H9 (cell line): Measurements from ENCODE around the gene PDZRN4. TPM values are rescaled to one million over a fixed set of nuclear protein-coding genes. Genes with fewer than 3 reads are reported as not detected.
"Not testable (repeated sequence)": the region's sequence is repeated elsewhere in the genome, so short reads cannot be mapped to it uniquely, and the experiment has no call there.

ENCODE experiments used
- DNase-seq: peaks from one replicate; pipeline ENCODE4 v3.0.0-alpha.2; 2017
- H2AFZ ChIP-seq: one replicate; pipeline ENCODE4 v1.6.1; 2013; ENCODE audit warnings: mild to moderate bottlenecking, low read length, control low read depth, moderate library complexity
- H2AK5ac ChIP-seq: 2 replicates; pipeline ENCODE4 v1.6.1; 2013; ENCODE audit warnings: low read length, control low read depth, mixed read lengths; ENCODE audit not compliant: insufficient read length
- H2BK120ac ChIP-seq: one replicate; pipeline ENCODE4 v1.6.1; 2013; ENCODE audit warnings: low read depth, mild to moderate bottlenecking, low read length, control low read depth, inconsistent platforms; ENCODE audit not compliant: poor library complexity, severe bottlenecking
- H2BK12ac ChIP-seq: 2 replicates; pipeline ENCODE4 v1.6.1; 2013; ENCODE audit warnings: low read length, control low read depth, mixed read lengths, low read depth; ENCODE audit not compliant: insufficient read length
- H2BK15ac ChIP-seq: 2 replicates; pipeline ENCODE4 v1.6.1; 2013; ENCODE audit warnings: low read depth, low read length, control low read depth
- H2BK20ac ChIP-seq: one replicate; pipeline ENCODE4 v1.6.1; 2013; ENCODE audit warnings: low read depth, mild to moderate bottlenecking, low read length, control low read depth, inconsistent platforms; ENCODE audit not compliant: poor library complexity, severe bottlenecking
- H2BK5ac ChIP-seq: 2 replicates; pipeline ENCODE4 v1.6.1; 2013; ENCODE audit warnings: low read length, control low read depth, mixed read lengths; ENCODE audit not compliant: insufficient read length
- H3K14ac ChIP-seq: 2 replicates; pipeline ENCODE4 v1.6.1; 2013; ENCODE audit warnings: low read length, control low read depth; ENCODE audit not compliant: insufficient read depth
- H3K18ac ChIP-seq: 2 replicates; pipeline ENCODE4 v1.6.1; 2013; ENCODE audit warnings: low read depth, mild to moderate bottlenecking, mixed read lengths, low read length, control low read depth; ENCODE audit not compliant: insufficient read length
- H3K23ac ChIP-seq: 2 replicates; pipeline ENCODE4 v1.6.1; 2013; ENCODE audit warnings: low read length, control low read depth, mixed read lengths, low read depth; ENCODE audit not compliant: insufficient read length
- H3K23me2 ChIP-seq: 2 replicates; pipeline ENCODE4 v1.6.1; 2013; ENCODE audit warnings: low read depth, mild to moderate bottlenecking, mixed read lengths, low read length, control low read depth; ENCODE audit not compliant: insufficient read length, poor library complexity, severe bottlenecking
- H3K27ac ChIP-seq: 2 replicates; pipeline ENCODE4 v1.5.1; 2013; ENCODE audit warnings: low read length, control low read depth, mixed read lengths, low read depth; ENCODE audit not compliant: insufficient read length
- H3K27me3 ChIP-seq: 2 replicates; pipeline ENCODE4 v1.6.1; 2013; ENCODE audit warnings: low read length, control low read depth, inconsistent platforms; ENCODE audit not compliant: insufficient read depth
- H3K4ac ChIP-seq: 2 replicates; pipeline ENCODE4 v1.6.1; 2013; ENCODE audit warnings: low read depth, mild to moderate bottlenecking, control low read depth, inconsistent platforms, low read length, moderate library complexity
- H3K4me1 ChIP-seq: 2 replicates; pipeline ENCODE4 v1.6.1; 2013; ENCODE audit warnings: low read length, control low read depth, inconsistent platforms; ENCODE audit not compliant: insufficient read depth
- H3K4me2 ChIP-seq: 2 replicates; pipeline ENCODE4 v1.6.1; 2013; ENCODE audit warnings: low read length, control low read depth, mixed read lengths; ENCODE audit not compliant: insufficient read length, insufficient read depth
- H3K56ac ChIP-seq: 2 replicates; pipeline ENCODE4 v1.6.1; 2013; ENCODE audit warnings: low read depth, mild to moderate bottlenecking, mixed read lengths, low read length, control low read depth; ENCODE audit not compliant: insufficient read length
- H3K79me1 ChIP-seq: 2 replicates; pipeline ENCODE4 v1.6.1; 2013; ENCODE audit warnings: low read depth, mild to moderate bottlenecking, moderate library complexity, low read length, control low read depth, inconsistent platforms; ENCODE audit not compliant: insufficient read depth, poor library complexity, severe bottlenecking
- H3K79me2 ChIP-seq: 2 replicates; pipeline ENCODE4 v1.6.1; 2013; ENCODE audit warnings: low read length, control low read depth, inconsistent platforms; ENCODE audit not compliant: insufficient read depth
- H3K9ac ChIP-seq: 2 replicates; pipeline ENCODE4 v1.6.1; 2013; ENCODE audit warnings: low read length, control low read depth, mixed read lengths; ENCODE audit not compliant: insufficient read length; ENCODE audit errors: extremely low read depth
- H3K9me3 ChIP-seq: one replicate; pipeline ENCODE4 v1.6.1; 2013; ENCODE audit warnings: low read depth, low read length, inconsistent platforms; ENCODE audit not compliant: control insufficient read depth
- H3T11ph ChIP-seq: one replicate; pipeline ENCODE4 v1.6.1; 2013; ENCODE audit warnings: mild to moderate bottlenecking, low read length, control low read depth, inconsistent platforms
- H4K20me1 ChIP-seq: one replicate; pipeline ENCODE4 v1.6.1; 2013; ENCODE audit not compliant: control insufficient read depth, insufficient read length, insufficient read depth
- H4K5ac ChIP-seq: 2 replicates; pipeline ENCODE4 v1.6.1; 2013; ENCODE audit warnings: low read depth, mild to moderate bottlenecking, mixed read lengths, low read length, control low read depth; ENCODE audit not compliant: insufficient read length
- H4K8ac ChIP-seq: replicated peaks from 2 replicates; pipeline ENCODE4 v1.6.1; 2013; ENCODE audit warnings: low read length, control low read depth, mixed read lengths, low read depth; ENCODE audit not compliant: insufficient read length
- H4K91ac ChIP-seq: 2 replicates; pipeline ENCODE4 v1.6.1; 2013; ENCODE audit warnings: low read depth, mild to moderate bottlenecking, moderate library complexity, mixed read lengths, low read length, control low read depth; ENCODE audit not compliant: insufficient read length
- H3K27ac Mint-ChIP-seq, 3 experiments: 2 replicates in 2 of 3; 3 replicates in 1 of 3; pipeline ENCODE4 v1.8.0; 2020 to 2021; ENCODE audit warnings: mixed read lengths in 3 of 3, mild to moderate bottlenecking in 1 of 3, moderate library complexity in 1 of 3
- H3K27me3 Mint-ChIP-seq: 2 replicates; pipeline ENCODE4 v1.8.0; 2021; ENCODE audit warnings: low read depth, mild to moderate bottlenecking, moderate library complexity, mixed read lengths
- H3K36me3 Mint-ChIP-seq, 3 experiments: 2 replicates in 2 of 3; 3 replicates in 1 of 3; pipeline ENCODE4 v1.8.0; 2020 to 2021; ENCODE audit warnings: low read depth in 3 of 3, mixed read lengths in 3 of 3; ENCODE audit not compliant: insufficient read depth in 1 of 3
- H3K4me1 Mint-ChIP-seq, 2 experiments: 2 replicates each; pipeline ENCODE4 v1.8.0; 2020; ENCODE audit warnings: mixed read lengths in 2 of 2
- H3K4me3 Mint-ChIP-seq, 2 experiments: 2 replicates in 1 of 2; 3 replicates in 1 of 2; pipeline ENCODE4 v1.8.0; 2020 to 2021; ENCODE audit warnings: mild to moderate bottlenecking in 2 of 2, mixed read lengths in 2 of 2, moderate library complexity in 1 of 2
- H3K9me3 Mint-ChIP-seq, 2 experiments: 2 replicates in 1 of 2; 3 replicates in 1 of 2; pipeline ENCODE4 v1.8.0; 2020; ENCODE audit warnings: mild to moderate bottlenecking in 2 of 2, mixed read lengths in 2 of 2, moderate library complexity in 1 of 2
- CTCF ChIP-seq: fragments of 200-600 bp; sonication (generic); conservative IDR thresholded peaks from 3 replicates; pipeline ENCODE4 v1.8.0; 2021; ENCODE audit warnings: antibody characterized with exemption, mild to moderate bottlenecking
- WGBS: extraction: QIAGEN DNeasy Blood & Tissue Kit; methylation state at CpG from one replicate; pipeline ENCODE4 v1.1.7; 2013; ENCODE audit warnings: missing lambda C conversion rate, low lambda C conversion rate, mixed read lengths; ENCODE audit not compliant: insufficient read length; ENCODE audit errors: extremely low coverage; 5-methylcytosine and 5-hydroxymethylcytosine counted together
- total RNA-seq: library from RNA; stranded (reverse); gene quantifications from 2 replicates; pipeline ENCODE4 v1.2.1, GENCODE V29; 2021

PDZRN4 gene
- total RNA-seq, 1 experiment from 2014 or later, result not detected

- H2AFZ ChIP-seq, result no peak overlapping the region
- Mint-ChIP-seq H3K4me3 (peak overlapping the region in 1 of 2 experiments; percentile 81; a peak in 3 of 5 replicates), H3K9me3 (0 out of 5 replicates have a peak, but pooled peaks cover 0 to 2% of the 10 kb centered on the region in 2 experiments), H3K4me1 (peaks cover 17 to 20% of the 10 kb centered on the region in 2 experiments), H3K36me3 (no peaks in the 10 kb centered on the region; a peak in 1 of 7 replicates), H3K27ac (no peak overlapping the region), H3K27me3 (peaks cover 52% of the 10 kb centered on the region)
- H3K23ac ChIP-seq, result no peak overlapping the region
- no peak overlapping the region for H3K14ac ChIP-seq
- no peak overlapping the region for H4K91ac ChIP-seq
- H3T11ph ChIP-seq, result no peak overlapping the region
- H4K5ac ChIP-seq, result no peak overlapping the region
- H4K20me1 ChIP-seq, result no peaks in the 10 kb centered on the region
- no peak overlapping the region for H3K56ac ChIP-seq
- no peak overlapping the region for H3K18ac ChIP-seq
- TF ChIP-seq CTCF, result peak; percentile 66
- H2BK20ac ChIP-seq, result no peak overlapping the region
- H3K4me1 ChIP-seq, result no peaks in the 10 kb centered on the region
- H3K23me2 ChIP-seq, result peaks cover 13% of the 10 kb centered on the region
- no peak overlapping the region for H2BK5ac ChIP-seq
- no peaks in the 10 kb centered on the region for H3K9me3 ChIP-seq
- no peak overlapping the region for H4K8ac ChIP-seq
- peak; percentile 32 for DNase-seq
- H3K79me1 ChIP-seq, result no peaks in the 10 kb centered on the region
- H3K79me2 ChIP-seq, result no peaks in the 10 kb centered on the region
- no CpG with 5 or more reads among the region's 5 CpGs for WGBS
- peak overlapping the region; percentile 55 for H3K4me2 ChIP-seq
- no peak overlapping the region for H3K9ac ChIP-seq
- no peak overlapping the region for H2BK120ac ChIP-seq
- H2AK5ac ChIP-seq, result no peak overlapping the region
- peaks cover 32% of the 10 kb centered on the region for H3K27me3 ChIP-seq
- no peak overlapping the region for H2BK12ac ChIP-seq
- H2BK15ac ChIP-seq, result no peak overlapping the region
- no peak overlapping the region for H3K4ac ChIP-seq
- no peak overlapping the region for H3K27ac ChIP-seq
These were observed 2.2 kb downstream of the PDZRN4 start for GRCh38 chr12:41190338-41190737.

- not testable (repeated sequence) for H3K9me3 ChIP-seq, H2BK20ac ChIP-seq, H2AK5ac ChIP-seq, H2BK15ac ChIP-seq, H3K36me3 Mint-ChIP-seq, H3K79me1 ChIP-seq, H3K27ac Mint-ChIP-seq, H3K18ac ChIP-seq, H3K4me2 ChIP-seq, H3K4me3 Mint-ChIP-seq, H3K9me3 Mint-ChIP-seq, H3T11ph ChIP-seq, H4K20me1 ChIP-seq, H3K4me1 ChIP-seq, H3K79me2 ChIP-seq, H3K23ac ChIP-seq, DNase-seq, H3K14ac ChIP-seq, H4K8ac ChIP-seq, H4K91ac ChIP-seq, H2BK12ac ChIP-seq, H4K5ac ChIP-seq, H2BK5ac ChIP-seq, H2BK120ac ChIP-seq, H3K4ac ChIP-seq, H2AFZ ChIP-seq, H3K27ac ChIP-seq, H3K56ac ChIP-seq, H3K9ac ChIP-seq
- H3K4me1 Mint-ChIP-seq, result peaks cover 17 to 20% of the 10 kb centered on the region in 2 experiments
- Histone ChIP-seq H3K23me2 (peaks cover 13% of the 10 kb centered on the region), H3K27me3 (peaks cover 32% of the 10 kb centered on the region)
- peaks cover 41% of the 10 kb centered on the region for H3K27me3 Mint-ChIP-seq
- no CpG with 5 or more reads among the region's 3 CpGs for WGBS
These were observed 3.4 kb downstream of the PDZRN4 start for GRCh38 chr12:41191549-41191948.
